Breast epithelium (tissue), 3 donors: ENCODE data around the gene THSD4.

Experiments
- CTCF ChIP-seq, 3 donors: fragments of 450-650 bp; IDR thresholded peaks; one replicate each; pipeline ENCODE4 v1.5.1; 2016 to 2017; ENCODE audit warnings: antibody characterized with exemption in 3 of 3, mild to moderate bottlenecking in 3 of 3, moderate library complexity in 3 of 3
- POLR2A ChIP-seq: fragments of 450-650 bp; IDR thresholded peaks from one replicate; pipeline ENCODE4 v1.6.1; 2016; ENCODE audit warnings: antibody characterized with exemption, mild to moderate bottlenecking, moderate library complexity
- POLR2AphosphoS5 ChIP-seq, 3 donors: sonication (generic); formaldehyde crosslinking; IDR thresholded peaks; one replicate each; pipeline ENCODE4 v1.6.1; 2017; ENCODE audit warnings: antibody characterized with exemption in 3 of 3

- no peak for TF ChIP-seq POLR2AphosphoS5 (IDR thresholded peaks at IDR 0.05)
- TF ChIP-seq CTCF (IDR thresholded peaks at IDR 0.05): no peak
- no peak for TF ChIP-seq POLR2A
Measured at GRCh38 chr15:71325481-71325880, 210.2 kb downstream of the THSD4 start.
